ENCODE measurements around the gene DUSP10. TPM values are rescaled to one million over a fixed set of nuclear protein-coding genes. Genes with fewer than 3 reads are reported as not detected.

DUSP10 gene
- total and polyA plus RNA-seq, 2 of the 13 experiments (the other 11 are each of a cell fraction or from before 2014, with no cell fraction given): 2.1 to 4.4 TPM

DNA sequence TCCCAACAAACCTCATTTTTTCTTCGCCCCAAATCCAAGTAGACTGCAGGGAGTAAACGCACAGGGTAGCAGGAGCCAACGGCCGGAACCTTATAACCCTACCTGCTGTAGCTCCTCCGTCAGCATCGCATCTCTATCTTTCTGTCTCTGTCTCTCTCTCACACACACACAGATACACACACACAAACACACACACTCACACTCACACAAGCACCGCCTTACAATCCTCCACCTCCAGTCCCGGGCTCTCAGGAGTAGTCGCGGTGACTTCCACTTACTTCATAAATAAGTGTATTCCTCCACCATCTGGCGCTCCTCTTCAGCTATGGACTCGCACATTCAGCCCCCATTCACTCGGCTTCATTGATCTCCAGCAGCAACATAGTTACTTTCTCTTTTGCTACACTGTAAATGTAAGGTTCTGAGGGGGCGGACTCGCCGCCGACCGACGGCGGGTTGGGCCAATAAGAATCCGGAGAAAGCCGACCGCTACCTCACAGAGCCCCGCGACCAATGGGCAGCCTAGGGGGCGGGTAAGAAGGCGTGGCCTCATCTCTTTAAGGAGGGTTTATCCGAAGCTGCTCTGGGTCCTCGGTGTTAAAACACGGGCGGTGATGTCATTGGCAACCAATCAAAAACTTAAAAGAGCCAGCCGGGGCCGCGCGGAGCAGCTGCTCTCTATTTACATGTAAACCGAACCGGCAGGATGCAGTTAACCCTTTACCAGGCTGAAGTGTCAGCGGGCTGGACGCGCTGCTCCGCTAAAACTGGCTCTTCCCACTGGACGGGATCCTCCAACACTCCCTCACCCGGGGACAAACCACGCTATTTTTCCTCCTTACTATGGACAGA lies at the start of gene DUSP10 (continued):
- TF ChIP-seq, protein P1, sequence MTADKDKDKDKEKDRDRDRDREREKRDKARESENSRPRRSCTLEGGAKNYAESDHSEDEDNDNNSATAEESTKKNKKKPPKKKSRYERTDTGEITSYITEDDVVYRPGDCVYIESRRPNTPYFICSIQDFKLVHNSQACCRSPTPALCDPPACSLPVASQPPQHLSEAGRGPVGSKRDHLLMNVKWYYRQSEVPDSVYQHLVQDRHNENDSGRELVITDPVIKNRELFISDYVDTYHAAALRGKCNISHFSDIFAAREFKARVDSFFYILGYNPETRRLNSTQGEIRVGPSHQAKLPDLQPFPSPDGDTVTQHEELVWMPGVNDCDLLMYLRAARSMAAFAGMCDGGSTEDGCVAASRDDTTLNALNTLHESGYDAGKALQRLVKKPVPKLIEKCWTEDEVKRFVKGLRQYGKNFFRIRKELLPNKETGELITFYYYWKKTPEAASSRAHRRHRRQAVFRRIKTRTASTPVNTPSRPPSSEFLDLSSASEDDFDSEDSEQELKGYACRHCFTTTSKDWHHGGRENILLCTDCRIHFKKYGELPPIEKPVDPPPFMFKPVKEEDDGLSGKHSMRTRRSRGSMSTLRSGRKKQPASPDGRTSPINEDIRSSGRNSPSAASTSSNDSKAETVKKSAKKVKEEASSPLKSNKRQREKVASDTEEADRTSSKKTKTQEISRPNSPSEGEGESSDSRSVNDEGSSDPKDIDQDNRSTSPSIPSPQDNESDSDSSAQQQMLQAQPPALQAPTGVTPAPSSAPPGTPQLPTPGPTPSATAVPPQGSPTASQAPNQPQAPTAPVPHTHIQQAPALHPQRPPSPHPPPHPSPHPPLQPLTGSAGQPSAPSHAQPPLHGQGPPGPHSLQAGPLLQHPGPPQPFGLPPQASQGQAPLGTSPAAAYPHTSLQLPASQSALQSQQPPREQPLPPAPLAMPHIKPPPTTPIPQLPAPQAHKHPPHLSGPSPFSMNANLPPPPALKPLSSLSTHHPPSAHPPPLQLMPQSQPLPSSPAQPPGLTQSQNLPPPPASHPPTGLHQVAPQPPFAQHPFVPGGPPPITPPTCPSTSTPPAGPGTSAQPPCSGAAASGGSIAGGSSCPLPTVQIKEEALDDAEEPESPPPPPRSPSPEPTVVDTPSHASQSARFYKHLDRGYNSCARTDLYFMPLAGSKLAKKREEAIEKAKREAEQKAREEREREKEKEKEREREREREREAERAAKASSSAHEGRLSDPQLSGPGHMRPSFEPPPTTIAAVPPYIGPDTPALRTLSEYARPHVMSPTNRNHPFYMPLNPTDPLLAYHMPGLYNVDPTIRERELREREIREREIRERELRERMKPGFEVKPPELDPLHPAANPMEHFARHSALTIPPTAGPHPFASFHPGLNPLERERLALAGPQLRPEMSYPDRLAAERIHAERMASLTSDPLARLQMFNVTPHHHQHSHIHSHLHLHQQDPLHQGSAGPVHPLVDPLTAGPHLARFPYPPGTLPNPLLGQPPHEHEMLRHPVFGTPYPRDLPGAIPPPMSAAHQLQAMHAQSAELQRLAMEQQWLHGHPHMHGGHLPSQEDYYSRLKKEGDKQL (CRISPR knock-in tag; IDR thresholded peaks at IDR 0.05; ENCODE audit: low read depth): no peak
- TF ChIP-seq PPARG (CRISPR knock-in tag; conservative IDR thresholded peaks at IDR 0.05) (no peak), ZNF777 (CRISPR knock-in tag; IDR thresholded peaks at IDR 0.05) (no peak), ZNF484 (CRISPR knock-in tag; IDR thresholded peaks at IDR 0.05; ENCODE audit: borderline replicate concordance, low read depth) (no peak), ZNF501 (CRISPR knock-in tag; IDR thresholded peaks at IDR 0.05) (no peak), SMAD9 (CRISPR knock-in tag; IDR thresholded peaks at IDR 0.05) (no peak), PITX1 (CRISPR knock-in tag; IDR thresholded peaks at IDR 0.05) (no peak; the same call in 1 of the 2 replicates), ZNF451 (CRISPR knock-in tag; IDR thresholded peaks at IDR 0.05) (no peak), ZNF143 (CRISPR knock-in tag; IDR thresholded peaks at IDR 0.05) (no peak), SIX1 (CRISPR knock-in tag; IDR thresholded peaks at IDR 0.05; ENCODE audit: borderline replicate concordance) (peak; percentile 78), ZSCAN30 (CRISPR knock-in tag; IDR thresholded peaks at IDR 0.05) (no peak), ZNF333 (CRISPR knock-in tag; IDR thresholded peaks at IDR 0.05; ENCODE audit: borderline replicate concordance) (no peak), ZNF124 (CRISPR knock-in tag; IDR thresholded peaks at IDR 0.05) (0 out of 2 replicates have a peak, but pooled peaks have one; percentile 21), GABPA (IDR thresholded peaks at IDR 0.05; ENCODE audit: low read depth, low read length) (no peak), GABPA (CRISPR knock-in tag; IDR thresholded peaks at IDR 0.05; ENCODE audit: low read depth) (no peak; the same call in 1 of the 2 replicates), CBFB (CRISPR knock-in tag; IDR thresholded peaks at IDR 0.05) (no peak), ZFP36L1 (CRISPR knock-in tag; IDR thresholded peaks at IDR 0.05) (no peak), PHF5A (CRISPR knock-in tag; IDR thresholded peaks at IDR 0.05; ENCODE audit: low read depth, unreplicated experiment) (no peak)
- TF ChIP-seq, protein P2, sequence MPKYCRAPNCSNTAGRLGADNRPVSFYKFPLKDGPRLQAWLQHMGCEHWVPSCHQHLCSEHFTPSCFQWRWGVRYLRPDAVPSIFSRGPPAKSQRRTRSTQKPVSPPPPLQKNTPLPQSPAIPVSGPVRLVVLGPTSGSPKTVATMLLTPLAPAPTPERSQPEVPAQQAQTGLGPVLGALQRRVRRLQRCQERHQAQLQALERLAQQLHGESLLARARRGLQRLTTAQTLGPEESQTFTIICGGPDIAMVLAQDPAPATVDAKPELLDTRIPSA (CRISPR knock-in tag; IDR thresholded peaks at IDR 0.05; ENCODE audit: borderline replicate concordance): no peak
- TF ChIP-seq, protein P3, sequence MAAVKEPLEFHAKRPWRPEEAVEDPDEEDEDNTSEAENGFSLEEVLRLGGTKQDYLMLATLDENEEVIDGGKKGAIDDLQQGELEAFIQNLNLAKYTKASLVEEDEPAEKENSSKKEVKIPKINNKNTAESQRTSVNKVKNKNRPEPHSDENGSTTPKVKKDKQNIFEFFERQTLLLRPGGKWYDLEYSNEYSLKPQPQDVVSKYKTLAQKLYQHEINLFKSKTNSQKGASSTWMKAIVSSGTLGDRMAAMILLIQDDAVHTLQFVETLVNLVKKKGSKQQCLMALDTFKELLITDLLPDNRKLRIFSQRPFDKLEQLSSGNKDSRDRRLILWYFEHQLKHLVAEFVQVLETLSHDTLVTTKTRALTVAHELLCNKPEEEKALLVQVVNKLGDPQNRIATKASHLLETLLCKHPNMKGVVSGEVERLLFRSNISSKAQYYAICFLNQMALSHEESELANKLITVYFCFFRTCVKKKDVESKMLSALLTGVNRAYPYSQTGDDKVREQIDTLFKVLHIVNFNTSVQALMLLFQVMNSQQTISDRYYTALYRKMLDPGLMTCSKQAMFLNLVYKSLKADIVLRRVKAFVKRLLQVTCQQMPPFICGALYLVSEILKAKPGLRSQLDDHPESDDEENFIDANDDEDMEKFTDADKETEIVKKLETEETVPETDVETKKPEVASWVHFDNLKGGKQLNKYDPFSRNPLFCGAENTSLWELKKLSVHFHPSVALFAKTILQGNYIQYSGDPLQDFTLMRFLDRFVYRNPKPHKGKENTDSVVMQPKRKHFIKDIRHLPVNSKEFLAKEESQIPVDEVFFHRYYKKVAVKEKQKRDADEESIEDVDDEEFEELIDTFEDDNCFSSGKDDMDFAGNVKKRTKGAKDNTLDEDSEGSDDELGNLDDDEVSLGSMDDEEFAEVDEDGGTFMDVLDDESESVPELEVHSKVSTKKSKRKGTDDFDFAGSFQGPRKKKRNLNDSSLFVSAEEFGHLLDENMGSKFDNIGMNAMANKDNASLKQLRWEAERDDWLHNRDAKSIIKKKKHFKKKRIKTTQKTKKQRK (IDR thresholded peaks at IDR 0.05; ENCODE audit: low read length): no peak
